HL-60 (cell line): ENCODE measurements around the gene MYH16.
"Not testable (repeated sequence)": the region's sequence is repeated elsewhere in the genome, so short reads cannot be mapped to it uniquely, and the experiment has no call there.

Experiments used
- DNase-seq, 2 experiments: peaks; one replicate each; pipeline ENCODE4 v3.0.0-alpha.2; 2010 to 2020; ENCODE audit warnings: low read depth in 1 of 2, low spot score in 1 of 2
- H3K27ac ChIP-seq: fragments of 250-450 bp; sonication (Bioruptor Pico); replicated peaks from 2 replicates; pipeline ENCODE4 v1.5.1; 2020; ENCODE audit warnings: mild to moderate bottlenecking, moderate library complexity
- H3K27me3 ChIP-seq: fragments of 250-450 bp; sonication (Bioruptor Pico); 2 replicates; pipeline ENCODE4 v1.5.1; 2021; ENCODE audit warnings: mild to moderate bottlenecking, moderate library complexity; ENCODE audit not compliant: insufficient read depth, poor library complexity, severe bottlenecking
- H3K4me3 ChIP-seq: replicated peaks from 2 replicates; pipeline ENCODE4 v1.5.1; 2011; ENCODE audit warnings: mild to moderate bottlenecking, control low read depth, low read length; ENCODE audit not compliant: insufficient read depth
- GABPA ChIP-seq: IDR thresholded peaks from 2 replicates; pipeline ENCODE4 v1.6.1; 2012; ENCODE audit warnings: low read depth
- POLR2AphosphoS5 ChIP-seq: IDR thresholded peaks from 2 replicates; pipeline ENCODE4 v1.6.1; 2012; ENCODE audit warnings: low read depth
- REST ChIP-seq: IDR thresholded peaks from 2 replicates; pipeline ENCODE4 v1.6.1; 2012; ENCODE audit warnings: low read depth; ENCODE audit not compliant: insufficient replicate concordance
- SPI1 ChIP-seq: IDR thresholded peaks from 2 replicates; pipeline ENCODE4 v1.6.1; 2012; ENCODE audit warnings: low read depth, mild to moderate bottlenecking, borderline replicate concordance
- TF ChIP-seq, protein P1 (sequence below): IDR thresholded peaks from one replicate; pipeline ENCODE4 v1.5.1; 2011; ENCODE audit warnings: low read length, control low read depth, inconsistent platforms; ENCODE audit not compliant: insufficient read depth

Gene MYH16

GRCh38 chr7:99275496-99275895 lies 2.9 kb downstream of the MYH16 start:
- DNase-seq = no peak
- H3K27ac ChIP-seq = no peak overlapping the region
- H3K4me3 ChIP-seq = no peak overlapping the region
- H3K27me3 ChIP-seq = no peaks in the 10 kb centered on the region
- TF ChIP-seq, protein P1, sequence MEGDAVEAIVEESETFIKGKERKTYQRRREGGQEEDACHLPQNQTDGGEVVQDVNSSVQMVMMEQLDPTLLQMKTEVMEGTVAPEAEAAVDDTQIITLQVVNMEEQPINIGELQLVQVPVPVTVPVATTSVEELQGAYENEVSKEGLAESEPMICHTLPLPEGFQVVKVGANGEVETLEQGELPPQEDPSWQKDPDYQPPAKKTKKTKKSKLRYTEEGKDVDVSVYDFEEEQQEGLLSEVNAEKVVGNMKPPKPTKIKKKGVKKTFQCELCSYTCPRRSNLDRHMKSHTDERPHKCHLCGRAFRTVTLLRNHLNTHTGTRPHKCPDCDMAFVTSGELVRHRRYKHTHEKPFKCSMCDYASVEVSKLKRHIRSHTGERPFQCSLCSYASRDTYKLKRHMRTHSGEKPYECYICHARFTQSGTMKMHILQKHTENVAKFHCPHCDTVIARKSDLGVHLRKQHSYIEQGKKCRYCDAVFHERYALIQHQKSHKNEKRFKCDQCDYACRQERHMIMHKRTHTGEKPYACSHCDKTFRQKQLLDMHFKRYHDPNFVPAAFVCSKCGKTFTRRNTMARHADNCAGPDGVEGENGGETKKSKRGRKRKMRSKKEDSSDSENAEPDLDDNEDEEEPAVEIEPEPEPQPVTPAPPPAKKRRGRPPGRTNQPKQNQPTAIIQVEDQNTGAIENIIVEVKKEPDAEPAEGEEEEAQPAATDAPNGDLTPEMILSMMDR = no peak
- TF ChIP-seq SPI1 (no peak), POLR2AphosphoS5 (no peak), REST (no peak), GABPA (no peak)

DNA sequence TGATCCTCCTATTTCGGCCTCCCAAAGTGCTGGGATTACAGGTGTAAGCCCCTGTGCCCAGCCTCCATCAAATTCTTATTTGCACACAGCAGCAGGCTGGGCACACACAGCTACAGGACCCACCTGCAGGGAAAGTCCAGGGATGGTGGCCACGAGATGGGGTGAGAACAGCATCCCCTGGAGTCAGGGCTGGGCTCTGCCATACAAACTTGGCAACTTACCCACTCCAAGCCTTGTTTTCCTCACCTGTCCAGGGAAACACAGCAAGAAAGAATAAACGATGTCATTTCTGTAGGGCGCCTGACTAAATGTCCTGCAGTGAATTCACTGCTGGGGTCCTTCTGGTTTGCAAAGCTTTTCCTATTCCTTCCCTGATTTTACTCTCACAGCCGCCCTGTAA lies 5.5 kb downstream of the MYH16 start:
- TF ChIP-seq REST (no peak), SPI1 (no peak), GABPA (no peak), POLR2AphosphoS5 (no peak)
- TF ChIP-seq, protein P1 = no peak
- no peak for DNase-seq
- no peak overlapping the region for H3K27ac ChIP-seq
- H3K27me3 ChIP-seq = no peaks in the 10 kb centered on the region
- no peak overlapping the region for H3K4me3 ChIP-seq

DNA sequence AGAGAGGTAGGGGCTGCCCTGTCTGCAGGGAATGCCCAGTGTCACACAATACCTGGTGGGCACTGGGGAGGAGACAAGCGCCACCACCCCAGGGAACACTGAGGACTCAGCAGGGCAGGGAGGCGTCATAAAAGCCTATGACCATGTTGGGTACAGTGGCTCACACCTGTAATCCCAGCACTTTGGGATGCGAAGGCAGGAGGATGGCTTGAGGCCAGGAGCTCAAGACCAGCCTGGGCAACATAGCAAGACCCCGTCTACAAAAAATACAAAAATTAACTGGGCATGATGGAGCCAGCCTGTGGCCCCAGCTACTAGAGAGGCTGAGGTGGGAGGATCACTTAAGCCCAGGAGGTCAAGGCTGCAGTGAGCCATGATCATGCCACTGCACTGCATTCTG lies 11.5 kb downstream of the MYH16 start:
- H3K27me3 ChIP-seq = not testable (repeated sequence)

GRCh38 chr7:99287779-99288534 lies 15.3 kb downstream of the MYH16 start:
- Histone ChIP-seq H3K27me3 (no peaks in the 10 kb centered on the region), H3K27ac (no peak overlapping the region), H3K4me3 (no peak overlapping the region)
- DNase-seq = no peak
- TF ChIP-seq, protein P1 = no peak
- no peak for TF ChIP-seq GABPA
- TF ChIP-seq REST = no peak
- TF ChIP-seq POLR2AphosphoS5 = no peak
- no peak for TF ChIP-seq SPI1

More for the DNA sequence above, 11.5 kb downstream of the MYH16 start:
- not testable (repeated sequence) for DNase-seq, H3K4me3 ChIP-seq, H3K27ac ChIP-seq
